Measurements from ENCODE around the gene MACROD2.

DNA sequence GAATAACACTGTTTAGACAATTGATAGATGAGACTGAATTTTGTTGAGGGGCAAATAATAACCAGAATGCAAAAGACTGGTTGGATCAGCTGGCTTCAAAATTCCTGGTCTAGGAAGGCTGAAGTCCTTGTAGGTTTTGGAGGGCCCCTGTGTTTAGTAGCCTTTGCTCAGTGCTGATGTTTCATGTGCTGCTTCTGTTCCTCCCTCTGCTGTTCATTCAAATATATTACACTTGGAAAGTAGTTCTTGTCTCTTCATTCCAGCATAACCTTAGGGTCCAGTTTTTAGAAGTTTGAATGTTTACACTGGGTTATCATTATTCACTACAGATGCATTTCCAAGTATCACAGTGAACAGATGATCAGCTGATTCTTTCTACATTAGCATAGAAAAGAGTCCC, 269.6 kb downstream of the MACROD2 start:
- TF ChIP-seq, protein P1, sequence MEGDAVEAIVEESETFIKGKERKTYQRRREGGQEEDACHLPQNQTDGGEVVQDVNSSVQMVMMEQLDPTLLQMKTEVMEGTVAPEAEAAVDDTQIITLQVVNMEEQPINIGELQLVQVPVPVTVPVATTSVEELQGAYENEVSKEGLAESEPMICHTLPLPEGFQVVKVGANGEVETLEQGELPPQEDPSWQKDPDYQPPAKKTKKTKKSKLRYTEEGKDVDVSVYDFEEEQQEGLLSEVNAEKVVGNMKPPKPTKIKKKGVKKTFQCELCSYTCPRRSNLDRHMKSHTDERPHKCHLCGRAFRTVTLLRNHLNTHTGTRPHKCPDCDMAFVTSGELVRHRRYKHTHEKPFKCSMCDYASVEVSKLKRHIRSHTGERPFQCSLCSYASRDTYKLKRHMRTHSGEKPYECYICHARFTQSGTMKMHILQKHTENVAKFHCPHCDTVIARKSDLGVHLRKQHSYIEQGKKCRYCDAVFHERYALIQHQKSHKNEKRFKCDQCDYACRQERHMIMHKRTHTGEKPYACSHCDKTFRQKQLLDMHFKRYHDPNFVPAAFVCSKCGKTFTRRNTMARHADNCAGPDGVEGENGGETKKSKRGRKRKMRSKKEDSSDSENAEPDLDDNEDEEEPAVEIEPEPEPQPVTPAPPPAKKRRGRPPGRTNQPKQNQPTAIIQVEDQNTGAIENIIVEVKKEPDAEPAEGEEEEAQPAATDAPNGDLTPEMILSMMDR (IDR thresholded peaks at IDR 0.05), result no peak
- no peak for TF ChIP-seq POLR2A (IDR thresholded peaks at IDR 0.05)

Measured in uterus (tissue), 2 donors.